GM19023 (cell line): ENCODE measurements around the gene CLDN9.

ENCODE experiments used
- ATAC-seq: cut with Tn5 transposase; IDR thresholded peaks from one replicate; pipeline ENCODE4 v1.9.1; 2021; ENCODE audit warnings: mild to moderate bottlenecking, moderate library complexity; ENCODE audit not compliant: unreplicated experiment

CLDN9 gene

GRCh38 chr16:2973605-2974318 lies 39.0 kb upstream of the CLDN9 start:
- ATAC-seq = no peak

DNA sequence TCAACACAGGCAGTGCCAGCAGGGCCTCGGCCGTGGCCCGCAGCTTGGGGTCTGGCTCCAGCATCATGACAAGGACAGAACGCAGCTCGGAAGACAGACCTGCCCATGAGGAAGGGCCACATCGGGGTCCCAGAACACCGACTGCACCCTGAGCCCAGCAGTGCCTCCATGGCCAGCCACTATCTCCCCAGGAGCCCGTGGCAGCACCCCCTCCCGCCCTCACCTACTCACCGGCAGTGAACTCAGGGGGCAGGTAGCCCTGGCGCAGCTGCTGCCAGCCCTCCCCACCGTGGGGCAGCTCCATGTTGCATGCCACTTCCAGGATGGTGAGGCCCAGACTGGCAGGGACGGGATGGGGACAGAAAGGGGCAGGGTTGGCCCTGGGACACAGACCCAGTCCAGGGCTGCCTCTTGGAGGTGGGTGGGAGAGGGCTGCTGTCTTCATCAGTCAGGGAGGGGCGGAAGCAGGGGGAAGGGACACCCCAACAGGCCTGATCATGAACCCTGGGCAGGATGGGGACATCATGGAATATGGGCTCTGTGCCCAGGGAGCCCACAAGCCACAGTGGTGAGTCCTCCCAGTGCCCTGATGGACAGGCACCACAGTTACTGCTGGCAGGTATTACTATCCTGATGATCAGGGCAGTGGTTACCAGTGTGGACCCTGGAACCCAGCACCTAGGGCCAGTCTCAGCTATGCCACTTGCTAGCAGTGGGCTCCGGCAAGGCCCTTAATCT lies 38.2 kb upstream of the CLDN9 start:
- no peak for ATAC-seq

GRCh38 chr16:2975161-2975795 lies 37.4 kb upstream of the CLDN9 start:
- ATAC-seq = no peak

DNA sequence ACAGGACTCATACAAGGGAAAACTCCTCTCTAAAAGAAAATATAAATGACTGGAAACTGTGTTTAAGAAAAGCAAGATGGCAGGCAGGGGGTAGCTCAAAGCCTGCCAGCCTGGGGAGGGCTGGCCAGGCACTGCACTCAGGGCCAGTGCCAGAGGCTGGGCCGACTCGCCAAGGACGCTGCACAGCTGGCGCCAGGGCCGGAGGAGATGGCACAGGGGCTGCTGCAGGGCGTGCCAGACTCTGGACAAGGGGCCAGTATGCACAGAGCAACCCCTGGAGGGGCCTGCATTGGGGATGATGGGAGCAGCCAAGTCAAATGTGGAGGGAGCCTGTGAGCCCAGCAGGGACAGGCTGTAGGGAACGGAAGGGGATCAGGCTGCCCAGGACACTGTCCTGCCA lies 36.5 kb upstream of the CLDN9 start:
- no peak for ATAC-seq

- no peak for ATAC-seq
Observed at GRCh38 chr16:2976673-2977072, 36.0 kb upstream of the CLDN9 start.

- no peak for ATAC-seq
Observed at GRCh38 chr16:2977440-2977839, 35.3 kb upstream of the CLDN9 start.

DNA sequence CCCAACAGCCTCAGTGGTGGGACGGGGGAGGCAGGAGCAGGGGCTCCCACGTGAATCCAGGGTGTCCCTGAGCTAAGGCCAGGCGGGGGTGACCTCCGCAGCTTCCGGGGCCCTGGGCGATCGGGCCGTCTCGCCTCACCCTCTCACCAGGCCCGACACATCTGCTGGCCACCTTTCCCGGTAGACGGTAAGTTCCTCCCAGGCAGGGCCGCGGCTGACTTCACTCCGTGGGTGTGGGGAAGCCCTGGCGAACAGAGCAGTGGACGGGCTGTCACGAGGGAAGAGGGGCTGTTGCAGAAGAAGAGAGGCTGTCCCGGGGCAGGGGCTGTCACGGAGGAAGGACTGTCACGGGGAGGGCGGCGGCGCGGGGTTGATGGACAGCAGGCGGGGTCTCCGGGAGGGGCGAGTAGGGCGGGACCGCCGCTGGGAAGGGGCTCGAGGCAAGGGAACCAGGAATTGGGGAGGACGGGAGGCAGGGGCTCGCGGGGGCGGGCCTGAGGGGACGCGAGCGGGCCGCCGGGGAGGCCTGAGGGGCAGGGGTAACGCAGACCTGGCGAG lies 33.0 kb upstream of the CLDN9 start:
- no peak for ATAC-seq

DNA sequence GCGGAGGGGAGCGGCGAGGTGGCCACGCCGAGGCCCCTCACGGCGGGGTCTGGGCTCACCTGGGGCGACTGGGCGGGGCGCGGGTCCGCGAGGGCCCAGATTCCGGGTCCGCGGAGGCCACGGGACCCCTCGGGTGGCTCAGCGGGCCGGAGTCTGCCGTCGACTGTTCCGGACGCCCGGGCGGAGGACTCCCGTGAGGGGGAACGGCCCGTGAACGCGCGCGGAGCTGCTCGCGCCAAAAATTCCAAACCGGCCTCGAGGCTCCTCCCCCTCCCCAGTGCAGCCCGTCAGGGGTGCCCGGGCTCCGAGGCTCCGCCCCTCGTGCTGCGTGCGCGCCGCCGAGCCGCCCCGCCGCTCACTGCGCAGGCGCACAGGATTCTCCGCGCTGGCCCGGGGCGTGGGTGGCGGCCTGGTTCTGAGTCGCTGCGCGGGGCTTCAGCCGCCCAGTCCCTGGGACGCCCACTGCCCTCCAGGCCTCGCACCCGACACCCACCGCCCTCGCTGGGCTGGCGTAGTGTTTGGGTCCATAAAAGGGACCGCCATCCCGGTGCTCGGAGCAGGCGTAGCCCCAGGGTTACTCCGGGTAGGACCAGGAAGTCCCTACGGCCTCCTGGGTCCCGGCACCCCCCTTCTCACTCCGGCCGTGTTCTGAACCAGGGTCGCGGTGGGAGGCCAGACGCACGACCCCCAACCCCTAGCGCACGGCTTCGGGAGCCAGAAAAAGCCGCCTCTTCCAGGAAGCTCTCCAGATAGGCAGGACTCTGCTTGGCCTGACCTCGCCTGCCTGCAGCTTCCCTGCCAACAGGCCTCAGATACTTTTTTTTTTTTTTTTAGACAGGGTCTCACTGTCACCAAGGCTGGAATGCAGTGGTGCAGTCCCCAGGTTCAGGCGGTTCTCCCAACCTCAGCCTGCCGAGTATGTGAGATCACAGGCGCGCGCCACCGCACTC lies 32.2 kb upstream of the CLDN9 start, which contains the start of gene PKMYT1:
Gene PKMYT1 (minus strand): TSS at position 220 of the 950 bp plus-strand sequence. CDS start 789 bp downstream, outside the sequence.
- peak; percentile 78 for ATAC-seq

DNA sequence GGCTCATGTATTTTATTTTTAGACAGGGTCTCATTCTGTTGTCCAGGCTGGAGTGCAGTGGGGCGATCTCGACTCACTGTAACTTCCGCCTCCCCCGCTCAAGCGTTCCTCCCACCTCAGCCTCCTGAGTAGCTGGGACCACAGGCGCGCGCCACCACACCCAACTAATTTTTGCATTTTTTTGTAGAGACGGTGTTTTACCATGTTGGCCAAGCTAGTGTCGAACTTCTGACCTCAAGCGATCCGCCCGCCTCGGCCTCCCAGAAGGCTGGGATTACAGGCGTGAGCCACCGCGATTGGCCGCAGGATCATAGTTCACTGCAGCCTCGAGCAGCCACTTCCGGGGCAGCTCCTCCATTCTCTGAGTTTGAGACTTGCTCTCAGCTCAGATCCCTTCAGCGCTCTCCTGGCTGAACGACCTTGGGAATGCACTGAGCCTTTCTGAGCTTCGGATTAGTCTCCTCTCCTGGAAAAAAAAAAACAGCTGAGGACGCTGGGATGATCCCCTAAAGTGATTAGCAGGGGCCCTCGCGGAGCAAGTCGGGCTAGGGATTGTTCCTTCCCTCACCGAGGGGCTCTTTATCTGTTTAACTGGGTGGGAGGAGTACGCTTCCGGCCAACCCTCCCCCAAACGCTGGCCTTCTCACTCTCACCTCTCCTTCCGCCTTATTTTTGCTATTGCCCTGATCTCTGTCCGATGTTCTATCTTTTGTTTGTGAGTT lies 31.4 kb upstream of the CLDN9 start:
- ATAC-seq = no peak

DNA sequence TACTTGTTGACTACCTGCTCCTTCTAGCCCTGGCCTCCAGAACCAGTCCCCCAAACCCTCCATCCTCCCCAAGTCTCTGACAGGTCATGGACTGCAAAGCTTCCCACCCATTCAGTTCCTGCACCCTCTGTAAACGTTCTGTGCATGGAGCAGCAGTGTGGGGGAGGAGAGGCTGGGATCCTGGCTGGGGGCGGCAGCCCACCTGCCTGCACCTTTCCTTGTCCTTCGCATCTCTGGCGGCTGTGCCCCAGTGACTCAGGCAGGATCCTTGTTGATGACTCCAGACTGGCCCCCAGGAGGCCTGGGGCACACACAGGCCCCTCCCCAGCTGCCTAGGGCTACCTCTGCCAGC lies 30.8 kb upstream of the CLDN9 start:
- ATAC-seq = no peak

- ATAC-seq = no peak
Observed at GRCh38 chr16:2982402-2982801, 30.3 kb upstream of the CLDN9 start.

GRCh38 chr16:2983706-2984136 lies 29.0 kb upstream of the CLDN9 start:
- no peak for ATAC-seq

DNA sequence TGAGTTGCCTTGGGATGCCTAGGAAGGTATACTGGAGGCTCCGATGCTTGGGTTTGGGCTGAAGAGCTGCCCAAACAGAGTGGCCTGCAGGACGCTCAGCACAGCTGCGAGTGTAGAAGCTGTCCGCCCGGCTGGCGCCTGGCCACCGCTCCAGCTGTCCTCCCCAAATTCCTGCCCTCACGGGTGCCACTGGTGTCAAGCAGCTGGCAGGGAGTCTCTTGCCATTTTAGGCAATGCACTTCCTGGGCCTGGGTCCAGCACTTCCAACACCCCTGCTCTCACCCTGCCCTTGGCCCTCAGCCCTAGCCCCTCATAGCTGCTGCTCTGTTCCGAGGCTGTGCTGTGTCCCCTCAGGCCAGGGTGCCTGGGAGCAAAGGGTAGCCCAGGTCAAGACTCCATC lies 27.3 kb upstream of the CLDN9 start:
- no peak for ATAC-seq

DNA sequence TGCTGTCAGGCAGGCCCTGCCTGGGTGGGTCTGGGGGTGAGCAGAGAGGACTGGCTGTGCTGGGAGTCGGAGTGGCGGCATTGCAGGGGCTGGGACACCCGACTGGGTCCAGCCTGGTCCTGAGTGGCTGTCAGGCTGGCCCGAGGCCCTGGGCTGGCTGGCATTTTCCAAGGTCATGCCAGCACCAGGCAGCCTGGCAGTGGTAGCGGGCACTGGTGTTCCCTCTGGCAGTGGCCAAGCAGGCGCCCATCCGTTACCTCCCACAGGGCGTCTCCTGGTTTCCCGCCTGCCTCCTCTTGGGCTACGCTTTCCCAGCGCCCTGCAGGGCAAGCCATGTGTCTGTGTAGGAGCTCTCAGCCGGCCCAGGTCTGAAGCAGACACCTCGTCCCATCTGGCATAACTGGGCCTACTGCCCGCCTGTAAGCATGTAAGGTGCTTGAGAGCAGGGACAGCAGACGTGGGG lies 26.8 kb upstream of the CLDN9 start:
- no peak for ATAC-seq

DNA sequence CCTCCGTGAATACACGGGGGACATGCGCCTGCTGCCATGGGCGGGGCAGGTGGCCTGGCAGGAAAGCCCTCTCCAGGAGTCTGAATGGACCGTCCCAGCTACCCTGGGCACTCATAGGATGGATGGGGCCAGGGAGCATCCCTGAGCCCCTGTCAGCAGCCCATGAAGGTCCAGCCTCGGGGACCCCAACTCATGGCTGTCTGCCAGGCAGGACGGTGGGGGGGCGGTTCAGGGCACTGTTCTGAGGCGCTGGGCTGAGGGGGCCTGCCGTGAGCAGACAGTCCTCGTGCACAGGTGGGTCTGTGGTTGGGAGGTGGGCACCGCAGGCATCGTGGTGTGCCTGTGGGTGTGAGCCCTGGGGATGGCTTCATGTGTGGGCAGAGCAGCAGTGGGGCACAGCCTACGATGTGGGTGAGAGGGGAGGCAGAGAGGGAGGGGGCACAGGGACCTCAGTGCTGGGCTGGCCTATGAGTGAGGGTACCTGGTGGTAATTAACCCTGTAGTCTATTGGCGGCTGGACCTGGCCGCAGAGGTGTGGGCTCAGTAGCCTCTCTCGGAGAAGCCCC lies 26.0 kb upstream of the CLDN9 start:
- ATAC-seq = no peak

DNA sequence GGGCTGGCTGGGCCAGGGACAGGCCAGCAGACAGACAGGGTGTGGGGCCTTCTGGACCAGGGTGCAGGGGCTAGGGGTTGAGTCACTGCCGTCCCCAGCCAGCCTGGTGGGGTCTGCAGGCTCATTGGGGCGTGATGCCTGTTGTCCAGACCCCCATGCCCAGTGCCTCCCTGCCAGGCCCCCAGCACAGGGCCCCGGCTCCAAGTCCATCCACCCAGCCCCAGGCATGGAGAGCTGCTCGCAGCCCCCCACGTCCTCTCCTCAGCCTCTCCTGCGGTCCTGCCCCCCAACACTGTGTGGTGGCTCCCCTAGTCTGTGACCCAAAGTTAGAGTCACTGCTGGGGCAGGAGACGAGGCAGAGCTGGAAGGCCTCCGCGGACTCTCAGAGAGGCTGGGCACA lies 25.4 kb upstream of the CLDN9 start:
- ATAC-seq = no peak

DNA sequence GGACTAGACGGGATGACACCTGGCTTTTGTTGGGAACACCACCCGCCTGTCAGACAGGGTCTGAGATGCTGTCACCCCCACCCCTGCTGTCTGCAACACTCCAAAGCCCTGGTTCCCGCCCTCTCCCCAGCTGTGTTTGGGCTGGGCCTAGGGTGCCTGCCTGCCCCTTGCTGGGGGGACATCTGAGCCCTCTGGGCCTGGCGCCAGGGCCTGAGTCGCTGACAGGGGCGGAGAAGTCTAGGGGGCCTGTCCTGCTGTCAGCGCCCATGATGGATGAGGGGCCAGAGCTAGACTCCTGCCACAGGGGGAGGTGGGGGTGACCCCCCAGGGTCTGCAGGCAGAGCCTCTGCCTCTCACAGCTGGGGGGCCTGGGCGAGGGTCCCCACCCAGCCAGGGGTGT lies 24.9 kb upstream of the CLDN9 start:
- no peak for ATAC-seq

DNA sequence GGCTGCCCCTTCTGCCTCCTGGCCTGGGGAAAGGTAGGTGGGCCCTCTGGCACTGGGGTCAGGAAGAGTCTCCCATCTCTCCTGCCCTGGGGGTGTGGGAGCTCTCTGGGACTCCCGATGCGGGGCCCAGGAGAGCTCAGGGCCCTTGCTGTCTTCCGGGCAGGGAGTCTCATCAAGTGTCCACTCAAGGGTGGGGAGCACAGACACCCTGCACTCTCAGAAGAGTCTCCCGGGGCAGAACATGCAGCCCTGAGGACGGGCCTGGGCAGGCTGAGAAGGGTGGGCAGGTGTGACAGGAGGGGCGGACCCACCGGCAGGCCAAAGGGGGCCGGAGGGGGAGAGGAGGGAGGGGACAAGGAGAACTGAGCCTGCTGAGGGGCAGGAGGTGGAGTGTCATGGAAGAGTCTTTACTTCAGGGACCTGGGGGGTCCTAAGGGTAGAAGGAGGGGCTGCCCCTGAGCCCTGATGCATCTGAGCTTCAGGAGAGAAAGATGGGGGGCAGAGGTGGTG lies 24.1 kb upstream of the CLDN9 start:
- ATAC-seq = no peak

GRCh38 chr16:2990891-2991290 lies 21.8 kb upstream of the CLDN9 start:
- ATAC-seq = no peak
